Activated naive CD4-positive, alpha-beta T cell treated with anti-CD3 and anti-CD28 coated beads for 36 hours (primary cell): ENCODE measurements around the gene SREK1IP1. TPM values are rescaled to one million over a fixed set of nuclear protein-coding genes. Genes with fewer than 3 reads are reported as not detected.

Experiments used
- CTCF ChIA-PET: fragments of 350-600 bp; sonication (Branson Sonifier 250); formaldehyde crosslinking; loops from one replicate; lab custom pipeline; 2021; ENCODE audit warnings: antibody characterized with exemption; lab: Charles Lee
- DNase-seq: peaks from one replicate; pipeline ENCODE4 v3.0.0-alpha.2; 2020
- H3K27ac Mint-ChIP-seq: one replicate; pipeline ENCODE4 v1.8.0; 2021; ENCODE audit warnings: mild to moderate bottlenecking, mixed read lengths
- H3K27me3 Mint-ChIP-seq: one replicate; pipeline ENCODE4 v1.8.0; 2021; ENCODE audit warnings: low read depth, mixed read lengths
- H3K36me3 Mint-ChIP-seq: one replicate; pipeline ENCODE4 v1.8.0; 2021; ENCODE audit warnings: low read depth, mixed read lengths
- H3K4me1 Mint-ChIP-seq: one replicate; pipeline ENCODE4 v1.8.0; 2021; ENCODE audit warnings: low read depth, mixed read lengths
- H3K4me3 Mint-ChIP-seq: one replicate; pipeline ENCODE4 v1.8.0; 2021; ENCODE audit warnings: mild to moderate bottlenecking, moderate library complexity, mixed read lengths
- H3K9me3 Mint-ChIP-seq: one replicate; pipeline ENCODE4 v1.8.0; 2021; ENCODE audit warnings: mixed read lengths
- intact Hi-C: fragments of 100-400 bp; cut with micrococcal nuclease; formaldehyde crosslinking; loops from one replicate; pipeline ENCODE4 v1.15.1; 2023
- total RNA-seq, 2 experiments: library from RNA; stranded (reverse); gene quantifications; one replicate each; pipeline ENCODE4 v1.2.3, GENCODE V29; 2021

The SREK1IP1 gene
- total RNA-seq, 2 experiments from 2014 or later: 16.7 to 17.6 TPM

DNA sequence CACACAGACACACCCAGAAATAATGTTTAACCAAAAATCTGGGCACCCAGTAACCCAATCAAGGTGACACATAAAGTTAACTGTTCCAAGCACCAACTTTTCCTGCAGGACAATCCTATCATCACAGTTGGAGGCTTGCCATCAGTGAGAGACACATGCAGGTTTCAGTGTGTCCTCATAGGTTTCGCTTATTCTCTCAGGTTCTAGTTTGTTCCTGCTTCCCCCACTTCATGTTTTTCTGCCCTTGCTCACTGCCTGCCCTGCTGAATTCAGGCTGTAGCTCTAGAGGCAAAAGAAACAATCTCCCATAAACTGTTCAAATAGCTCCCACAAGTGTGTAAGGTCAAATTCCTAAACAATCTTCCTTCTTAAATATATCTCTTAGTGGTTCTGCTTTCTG lies 98.2 kb downstream of the SREK1IP1 start:
- no peak overlapping the region for H3K4me3 Mint-ChIP-seq
- DNase-seq: no peak
- intact Hi-C loops: no loop called here
- no peaks in the 10 kb centered on the region for H3K4me1 Mint-ChIP-seq
- CTCF ChIA-PET: interaction anchor here (1.2 kb wide), 1 partner anchor 58 kb away, joined by 4 read pairs; no protein-coding TSS in a partner anchor
- H3K36me3 Mint-ChIP-seq: no peaks in the 10 kb centered on the region
- H3K27ac Mint-ChIP-seq: no peak overlapping the region
- peaks cover 5% of the 10 kb centered on the region for H3K27me3 Mint-ChIP-seq
- no peaks in the 10 kb centered on the region for H3K9me3 Mint-ChIP-seq

Other genes with a start within 250 kb of the SREK1IP1 start
- not detected for gene SHISAL2B, start 78.2 kb downstream of the SREK1IP1 start, total RNA-seq
- gene CWC27, start 239 bp upstream of the SREK1IP1 start, total RNA-seq: 10 to 100 TPM; 35.8 to 39.8 TPM